NCI-H1417 (cell line): ENCODE measurements around the gene KCNQ2.

Experiments used
- DNase-seq, 3 experiments: peaks; one replicate each; lab custom pipeline; 2025; lab: John Stamatoyannopoulos, UW

KCNQ2 gene

DNA sequence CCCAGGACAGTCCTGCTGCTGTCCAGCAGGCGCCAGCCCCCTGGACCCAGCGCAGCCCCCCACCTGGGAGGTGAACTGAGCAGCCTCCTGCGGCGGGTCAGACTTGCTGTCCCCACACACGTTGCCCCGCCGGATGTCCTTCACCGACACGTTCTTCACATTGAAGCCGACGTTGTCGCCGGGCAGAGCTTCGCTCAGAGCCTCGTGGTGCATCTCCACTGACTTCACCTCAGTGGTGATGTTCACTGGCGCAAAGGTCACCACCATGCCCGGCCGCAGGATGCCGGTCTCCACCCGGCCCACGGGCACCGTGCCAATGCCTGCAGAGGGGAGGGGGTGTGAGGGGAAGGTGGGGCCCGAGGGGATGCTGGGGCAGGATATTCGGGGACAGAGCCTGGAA lies 18.0 kb upstream of the KCNQ2 start:
- DNase-seq, result no peak

DNA sequence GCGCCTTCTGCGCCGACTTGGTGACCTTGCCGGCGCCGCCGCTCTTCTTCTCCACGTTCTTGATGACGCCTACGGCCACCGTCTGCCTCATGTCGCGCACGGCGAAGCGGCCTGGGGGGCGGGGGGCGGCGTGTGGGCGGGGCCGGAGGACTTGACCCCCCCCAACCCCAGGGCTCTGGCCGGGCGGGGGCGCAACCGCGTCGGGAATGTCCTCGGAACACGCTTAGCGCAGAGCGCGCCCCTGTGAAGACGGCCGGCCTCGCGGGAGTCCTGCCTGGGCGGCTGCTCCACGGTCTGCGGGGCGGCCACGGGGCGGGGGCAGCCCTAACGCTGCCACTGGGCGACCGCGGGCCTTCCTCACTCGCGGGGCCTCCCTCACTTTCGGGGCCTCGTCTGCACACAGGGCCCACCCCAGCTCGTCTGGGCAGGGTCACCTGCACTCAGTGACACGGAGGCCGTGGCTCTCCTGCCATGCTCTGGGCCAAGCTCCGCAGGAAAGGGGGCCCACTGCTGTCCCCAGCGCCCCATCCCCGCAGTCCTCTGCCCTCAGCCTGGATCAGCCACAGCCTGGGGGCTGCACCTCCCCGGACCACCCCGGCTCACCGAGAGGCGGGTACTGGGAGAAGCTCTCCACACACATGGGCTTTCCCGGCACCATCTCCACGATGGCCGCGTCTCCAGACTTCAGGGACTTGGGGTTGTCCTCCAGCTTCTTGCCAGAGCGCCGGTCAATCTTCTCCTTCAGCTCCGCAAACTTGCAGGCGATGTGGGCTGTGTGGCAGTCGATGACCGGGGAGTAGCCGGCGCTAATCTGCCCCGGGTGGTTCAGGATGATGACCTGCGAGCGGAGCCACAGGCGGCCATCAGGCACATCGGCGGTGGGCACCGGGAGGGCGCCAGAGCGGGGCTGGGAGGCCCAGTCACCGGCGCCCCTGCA lies 16.1 kb upstream of the KCNQ2 start:
- no peak for DNase-seq

DNA sequence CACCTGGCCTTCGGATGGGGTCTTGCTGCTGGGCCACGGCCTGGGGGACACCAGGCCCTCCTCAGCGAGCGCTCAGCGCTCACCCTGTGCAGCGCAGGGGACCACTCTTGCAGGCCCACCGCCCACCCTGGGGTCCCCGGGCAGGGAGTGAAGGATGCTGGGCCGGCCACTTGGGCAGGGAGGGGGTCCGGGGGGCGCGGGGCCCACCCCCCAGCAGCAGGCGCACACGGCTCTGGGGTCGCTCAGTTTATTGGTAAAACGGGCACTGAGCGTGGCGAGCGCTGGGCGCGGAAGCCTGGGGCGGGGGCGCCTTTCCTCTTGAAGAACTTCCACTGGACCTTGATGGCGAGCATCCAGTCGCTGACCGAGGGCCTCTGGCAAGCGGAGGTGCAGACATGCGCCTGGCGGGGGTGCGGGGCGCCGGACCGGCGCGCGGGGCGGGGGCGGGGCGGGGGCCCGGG lies 15.4 kb upstream of the KCNQ2 start:
- no peak for DNase-seq

GRCh38 chr20:63487116-63487764 lies 14.8 kb upstream of the KCNQ2 start:
- no peak for DNase-seq

DNA sequence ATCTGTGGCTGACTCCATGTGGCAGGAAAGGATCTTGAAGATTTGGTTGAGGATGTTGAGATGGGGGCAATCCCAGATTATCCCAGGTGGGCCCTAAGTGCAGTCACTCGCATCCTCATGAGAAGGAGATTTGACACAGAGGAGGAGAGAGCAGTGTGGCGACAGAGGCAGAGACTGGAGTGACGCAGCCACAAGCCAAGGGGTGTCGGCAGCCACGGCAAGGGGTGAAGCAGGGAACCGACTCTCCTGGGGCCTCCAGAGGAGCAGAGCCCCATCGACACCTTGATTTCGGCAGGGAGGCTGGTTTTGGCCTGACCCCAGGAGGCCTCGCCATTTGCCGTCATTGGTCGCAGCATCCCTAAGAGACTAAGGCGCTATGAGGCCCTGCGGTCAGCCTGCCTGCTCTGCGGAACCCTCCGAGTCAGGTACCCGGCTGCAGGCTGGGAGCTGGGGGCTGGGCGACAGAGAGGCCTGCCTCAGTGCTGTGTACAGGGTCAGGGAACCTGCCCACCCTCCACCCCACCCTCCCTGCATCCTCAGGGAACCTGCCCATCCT lies 13.9 kb upstream of the KCNQ2 start:
- peak in 1 of 3 experiments; percentile 30 for DNase-seq

DNA sequence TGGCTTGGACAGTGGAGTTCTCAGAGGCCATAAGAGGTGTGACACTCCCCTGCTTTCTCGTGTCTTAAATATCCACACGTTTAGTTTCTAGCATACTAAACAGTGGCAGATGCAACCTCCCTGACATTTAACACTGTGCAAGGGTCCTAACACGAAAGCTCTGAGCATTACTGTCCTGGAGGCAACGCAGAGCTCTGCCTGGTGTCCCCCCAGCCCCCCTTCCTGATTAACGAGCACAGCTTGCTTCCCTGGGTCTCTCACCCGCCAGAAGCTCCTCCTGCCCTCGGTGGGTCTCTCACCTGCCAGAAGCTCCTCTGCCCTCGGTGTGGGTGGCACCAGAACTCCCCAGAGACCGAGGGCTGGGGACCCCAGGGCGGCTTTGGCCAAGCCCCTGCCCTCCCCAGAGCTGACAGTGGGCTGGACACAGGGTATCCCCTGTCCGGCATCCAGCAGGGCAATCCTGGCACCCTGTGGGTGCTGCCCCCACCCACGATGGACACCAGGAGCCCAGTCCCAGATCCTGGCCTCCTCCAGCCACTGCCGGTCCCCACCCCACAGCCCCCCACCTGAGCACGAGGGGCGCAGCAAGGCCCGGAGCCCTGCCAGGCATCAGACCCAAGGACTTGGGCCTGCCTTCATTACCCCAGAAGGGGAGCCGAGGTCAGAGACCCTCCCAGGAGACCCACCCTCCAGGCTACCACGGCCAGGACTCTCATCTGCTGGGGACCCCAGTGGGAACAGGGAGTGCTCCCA lies 12.4 kb upstream of the KCNQ2 start:
- peak in 2 of 3 experiments; percentile 60 to 65 for DNase-seq

- no peak for DNase-seq
These were observed 11.8 kb upstream of the KCNQ2 start for GRCh38 chr20:63484236-63484635.

GRCh38 chr20:63483834-63484233 lies 11.4 kb upstream of the KCNQ2 start:
- peak in 2 of 3 experiments; percentile 33 to 55 for DNase-seq

- DNase-seq, result peak in 1 of 3 experiments; percentile 26
These were observed 9.6 kb upstream of the KCNQ2 start for GRCh38 chr20:63482021-63482587.

DNA sequence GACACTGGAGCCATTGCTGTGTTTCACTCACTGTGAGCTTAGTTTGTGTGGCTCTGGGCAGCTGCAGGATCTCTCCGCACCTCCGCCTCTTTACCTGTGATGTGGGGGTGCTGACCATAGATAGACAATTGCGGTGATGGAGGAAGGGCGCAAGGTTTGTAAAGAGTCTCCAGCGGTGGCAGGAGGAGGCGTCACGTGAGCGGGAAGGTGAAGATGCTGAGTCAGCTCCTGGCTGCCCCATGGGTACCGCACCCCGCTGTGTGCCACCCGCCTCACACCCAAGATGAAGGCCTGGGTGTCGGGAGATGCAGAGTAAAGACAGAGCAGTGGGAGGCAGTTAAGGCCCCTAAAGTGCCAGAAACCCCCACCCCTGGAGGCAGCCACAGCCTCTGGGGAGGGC lies 9.0 kb upstream of the KCNQ2 start:
- DNase-seq, result peak in 1 of 3 experiments; percentile 27

DNA sequence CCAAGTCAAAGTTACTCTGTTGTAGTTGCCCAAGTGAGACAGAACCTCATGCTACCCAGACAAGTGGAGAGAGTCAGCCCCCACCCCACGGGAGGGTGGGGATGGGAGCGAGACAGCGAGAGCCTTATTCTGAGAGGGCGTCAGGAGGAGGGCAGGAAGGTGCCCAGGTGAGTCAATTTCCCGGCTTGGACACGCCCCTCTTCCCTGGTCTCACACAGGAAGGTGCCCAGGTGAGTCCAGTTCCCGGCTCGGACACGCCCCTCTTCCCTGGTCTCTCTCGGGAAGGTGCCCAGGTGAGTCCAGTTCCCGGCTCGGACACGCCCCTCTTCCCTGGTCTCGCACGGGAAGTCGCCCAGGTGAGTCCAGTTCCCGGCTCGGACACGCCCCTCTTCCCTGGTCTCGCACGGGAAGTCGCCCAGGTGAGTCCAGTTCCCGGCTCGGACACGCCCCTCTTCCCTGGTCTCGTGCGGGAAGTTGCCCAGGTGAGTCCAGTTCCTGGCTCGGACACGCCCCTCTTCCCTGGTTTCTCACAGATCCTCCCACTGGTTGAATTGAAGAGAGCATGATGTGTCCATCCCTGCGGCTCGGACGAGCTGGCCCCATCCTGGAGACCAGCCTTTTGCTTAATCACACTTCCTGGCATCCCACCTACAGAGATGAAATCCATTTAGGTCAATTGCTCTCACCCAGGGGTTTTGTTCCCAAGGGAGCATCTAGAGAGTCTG lies 7.4 kb upstream of the KCNQ2 start:
- DNase-seq, result peak in 1 of 3 experiments; percentile 50

DNA sequence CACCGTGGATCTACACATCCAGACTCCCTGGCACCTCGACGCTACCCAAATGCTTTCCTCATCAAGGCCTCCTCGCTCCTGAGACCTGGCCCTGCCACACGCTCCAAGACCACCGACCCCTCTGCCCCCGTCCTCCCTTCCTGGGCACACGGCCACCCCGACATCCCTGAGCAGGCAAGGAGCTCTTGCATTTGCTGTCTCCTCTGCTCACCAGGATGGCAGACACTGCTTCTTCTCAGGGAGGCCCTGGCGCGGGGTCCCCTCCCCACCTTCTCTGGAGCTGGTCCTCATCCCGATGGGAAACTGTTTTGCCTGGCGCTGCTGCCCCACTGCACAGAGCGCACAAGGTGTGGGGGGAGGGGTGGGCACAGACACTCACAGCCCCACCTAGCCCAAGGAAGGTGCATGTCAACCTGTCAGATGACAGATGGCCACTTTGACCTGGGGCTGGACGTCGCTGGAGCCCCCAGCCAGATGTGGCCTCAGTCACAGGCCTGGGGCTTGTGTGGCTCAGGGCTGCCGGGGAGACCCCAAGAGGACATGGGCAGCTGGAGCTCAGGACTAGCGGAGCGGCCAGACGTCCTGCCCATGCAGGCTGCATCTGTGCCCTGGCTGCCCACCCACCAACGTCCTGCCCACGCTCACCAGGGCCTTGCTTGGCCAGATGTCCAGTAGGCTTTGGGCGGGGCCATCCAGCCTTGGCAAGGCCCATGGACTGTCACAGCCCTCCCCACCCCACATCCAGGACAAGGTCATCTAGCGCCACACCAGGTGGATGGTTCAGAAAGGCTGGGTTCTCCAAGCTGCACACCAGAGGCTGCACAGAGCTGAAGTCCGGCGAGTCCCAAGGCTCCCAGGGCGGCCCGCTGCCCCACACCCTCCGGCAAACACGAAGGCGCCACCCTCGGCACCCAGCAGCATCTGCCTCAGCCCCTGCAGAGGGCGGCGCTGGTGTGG lies 6.2 kb upstream of the KCNQ2 start:
- no peak for DNase-seq

DNA sequence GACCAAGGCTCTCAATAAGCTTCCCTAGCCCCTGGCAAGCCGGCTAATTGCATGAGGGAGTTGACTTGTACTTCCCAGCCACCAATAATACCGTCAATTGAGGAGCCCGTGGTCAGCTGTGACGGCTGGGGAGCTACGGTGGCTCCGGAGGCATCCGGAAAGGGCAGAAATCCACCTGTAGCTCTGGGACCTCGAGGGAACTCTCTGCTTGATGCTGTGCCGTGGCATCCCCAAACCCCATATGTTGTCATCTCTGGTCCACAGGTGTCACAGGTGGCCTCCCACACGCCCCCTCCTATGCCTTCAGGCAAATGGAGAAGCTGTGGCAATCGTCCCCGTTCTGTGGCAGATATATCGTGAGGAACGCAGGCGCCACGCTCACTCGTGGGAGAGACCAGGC lies 5.5 kb upstream of the KCNQ2 start:
- DNase-seq, result peak in 1 of 3 experiments; percentile 59

DNA sequence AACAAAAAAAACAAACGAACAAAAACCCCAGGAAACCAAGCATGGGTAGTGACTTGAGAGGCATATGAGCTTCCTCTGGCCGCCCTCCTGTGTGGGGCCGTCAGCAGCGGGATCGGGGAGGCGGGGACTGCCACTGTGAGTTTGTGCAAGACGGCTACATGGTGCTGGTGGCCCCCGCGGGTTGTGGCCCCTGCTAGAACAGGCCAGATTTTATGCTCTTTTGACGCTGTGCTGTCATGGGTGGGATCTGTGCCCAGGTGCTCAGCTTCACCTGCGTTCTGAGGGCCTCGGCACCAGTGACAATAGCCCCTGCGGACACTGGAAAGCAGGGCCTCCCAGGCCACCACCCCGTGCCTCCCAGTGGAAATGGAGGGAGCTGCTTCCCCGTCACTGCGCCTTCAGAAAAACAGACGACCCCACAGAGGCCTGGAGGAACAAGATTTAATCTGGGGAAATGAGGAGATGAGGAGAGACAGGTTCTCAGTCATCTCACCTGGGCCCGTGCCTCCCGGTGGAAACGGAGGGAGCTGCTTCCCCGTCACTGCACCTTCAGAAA lies 4.7 kb upstream of the KCNQ2 start:
- DNase-seq, result no peak

- no peak for DNase-seq
These were observed 2.8 kb upstream of the KCNQ2 start for GRCh38 chr20:63475209-63475608.

DNA sequence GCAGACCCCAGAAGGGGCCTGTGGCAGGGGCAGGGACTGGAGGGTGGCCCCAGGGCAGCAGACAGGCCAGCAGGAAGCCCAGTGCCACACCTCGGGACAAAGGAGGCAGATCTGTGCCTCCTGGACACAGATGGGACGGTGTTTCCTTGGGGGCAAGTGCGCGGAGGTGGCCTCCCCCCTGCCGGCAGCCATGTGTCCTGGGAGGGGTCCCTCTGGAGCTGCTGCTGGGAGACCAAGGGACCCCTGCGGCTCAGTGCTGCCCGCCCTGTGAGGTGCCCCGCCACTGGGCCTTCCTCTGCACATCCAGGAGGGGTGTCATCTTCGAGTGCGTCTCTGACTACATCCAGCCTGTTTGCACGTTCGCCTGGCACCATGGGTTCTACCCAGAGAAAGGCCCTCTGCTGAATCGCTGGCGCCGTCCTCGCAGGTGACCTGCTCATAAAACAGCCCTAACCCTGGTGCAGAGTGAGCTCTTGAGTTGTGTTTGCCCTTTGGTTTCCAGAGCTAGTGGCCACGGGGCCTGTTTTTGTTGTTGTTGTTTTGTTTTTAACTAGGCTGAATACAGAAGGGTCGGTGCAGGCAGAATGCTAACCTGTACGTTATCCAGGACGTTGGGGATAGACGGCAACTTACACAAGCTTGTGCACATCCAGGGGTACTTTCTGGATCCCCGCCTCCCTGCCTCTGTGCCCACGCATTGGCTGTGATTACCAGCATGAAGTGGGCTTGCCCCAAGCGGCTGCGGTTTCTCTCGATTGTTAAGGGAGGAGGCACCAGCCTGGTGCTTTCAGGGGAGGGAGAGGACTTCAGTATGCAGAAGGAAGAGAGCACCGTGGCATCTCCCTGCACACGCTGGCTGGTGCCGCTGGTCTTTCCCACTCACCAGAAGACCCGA lies 1.3 kb upstream of the KCNQ2 start:
- peak; percentile 21 to 50 (median 43) for DNase-seq

GRCh38 chr20:63472862-63473390 lies 471 bp upstream of the KCNQ2 start:
- DNase-seq, result peak in 1 of 3 experiments; percentile 37

DNA sequence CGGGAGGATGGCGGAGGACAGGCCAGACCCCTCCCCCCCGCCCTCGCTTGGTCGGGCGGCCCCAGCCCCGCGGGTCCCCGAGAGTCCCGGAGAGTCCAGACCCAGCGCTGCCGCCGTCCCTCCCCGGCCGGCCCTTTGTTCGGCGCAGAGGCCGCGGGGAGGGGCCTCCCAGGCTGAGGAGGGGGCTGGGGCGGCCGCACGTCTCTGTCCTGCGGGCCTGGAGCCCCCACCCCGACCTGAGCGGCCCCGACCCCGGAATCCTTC lies 806 bp downstream of the KCNQ2 start:
- peak in 2 of 3 experiments; percentile 65 to 66 for DNase-seq
